Right lobe of liver (tissue), 6 donors: ENCODE data around the gene FAM20C. TPM values are rescaled to one million over a fixed set of nuclear protein-coding genes. Genes with fewer than 3 reads are reported as not detected.

Experiments
- ATAC-seq, 4 donors: fragments of 200-7000 bp; cut with Tn5 transposase; one replicate each; pipeline ENCODE4 v1.9.1; 2020; ENCODE audit warnings: mild to moderate bottlenecking in 4 of 4, moderate library complexity in 4 of 4
- DNase-seq, 3 donors: peaks; one replicate each; pipeline ENCODE4 v3.0.0-alpha.2; 2020
- H3K27ac ChIP-seq, 3 donors: fragments of 200-600 bp; one replicate each; pipeline ENCODE4 v1.8.0; 2022
- H3K27me3 ChIP-seq, 2 donors: fragments of 200-600 bp; one replicate each; pipeline ENCODE4 v1.8.0; 2022
- H3K36me3 ChIP-seq, 4 donors: fragments of 200-600 bp; sonication (generic) in 1 of 4; one replicate each; pipeline versions ENCODE4 v1.5.1 to v1.8.0; 2017 to 2022; ENCODE audit warnings: control low read depth in 1 of 4
- H3K4me1 ChIP-seq, 4 donors: fragments of 200-600 bp; sonication (generic) in 1 of 4; one replicate each; pipeline versions ENCODE4 v1.5.1 to v1.8.0; 2017 to 2022; ENCODE audit warnings: control low read depth in 1 of 4
- H3K4me3 ChIP-seq, 3 donors: fragments of 200-600 bp; one replicate each; pipeline ENCODE4 v1.8.0; 2022
- H3K9me3 ChIP-seq, 4 donors: fragments of 200-600 bp; sonication (generic) in 1 of 4; one replicate each; pipeline versions ENCODE4 v1.5.1 to v1.8.0; 2017 to 2022; ENCODE audit warnings: control low read depth in 1 of 4
- CTCF ChIP-seq, 4 donors: fragments of 200-600 bp in 3 of 4; fragments of 450-650 bp in 1 of 4; IDR thresholded peaks; one replicate each; pipeline versions ENCODE4 v1.5.1 to v1.8.0; 2016 to 2022; ENCODE audit warnings: antibody characterized with exemption in 4 of 4, mild to moderate bottlenecking in 2 of 4
- POLR2A ChIP-seq: fragments of 450-650 bp; IDR thresholded peaks from one replicate; pipeline ENCODE4 v1.6.1; 2017; ENCODE audit warnings: antibody characterized with exemption, mild to moderate bottlenecking
- WGBS: methylation state at CpG from one replicate; pipeline ENCODE4 v1.1.6; 2018; ENCODE audit warnings: low coverage, low lambda C conversion rate; ENCODE audit not compliant: insufficient coverage; ENCODE audit errors: missing lambda C conversion rate; 5-methylcytosine and 5-hydroxymethylcytosine counted together
- intact Hi-C, 2 donors: fragments of 100-400 bp; cut with DNase I; formaldehyde crosslinking; loops; one replicate each; pipeline versions ENCODE4 v1.11.2 to v1.14.1; 2022
- total RNA-seq, 6 experiments: library from RNA; depleted of rRNA in 2 of 6; stranded (reverse); fragments of >200 nt in 2 of 6; fragmentation: NEBNext Ultra II Directional in 3 of 6; extraction: Animal tissue kit (Norgen Biotek cat#: 25700) in 3 of 6; gene quantifications; one replicate each; pipeline versions ENCODE4 v1.1.0 to v1.2.4, GENCODE V29; 2016 to 2023
- donor health status: DM: no; HTN: yes; CAD: no.
- donor health status: DM: no; HTN: no; CAD: no.
- donor health status: DM: no; HTN: no; CAD: no.
- donor health status: DM: no; HTN: yes; CAD: no.
- donor health status: DM: no; HTN: yes; CAD: no.

FAM20C gene
- total RNA-seq, 6 experiments from 2014 or later: 32.1 to 73.8 (median 57.3) TPM

DNA sequence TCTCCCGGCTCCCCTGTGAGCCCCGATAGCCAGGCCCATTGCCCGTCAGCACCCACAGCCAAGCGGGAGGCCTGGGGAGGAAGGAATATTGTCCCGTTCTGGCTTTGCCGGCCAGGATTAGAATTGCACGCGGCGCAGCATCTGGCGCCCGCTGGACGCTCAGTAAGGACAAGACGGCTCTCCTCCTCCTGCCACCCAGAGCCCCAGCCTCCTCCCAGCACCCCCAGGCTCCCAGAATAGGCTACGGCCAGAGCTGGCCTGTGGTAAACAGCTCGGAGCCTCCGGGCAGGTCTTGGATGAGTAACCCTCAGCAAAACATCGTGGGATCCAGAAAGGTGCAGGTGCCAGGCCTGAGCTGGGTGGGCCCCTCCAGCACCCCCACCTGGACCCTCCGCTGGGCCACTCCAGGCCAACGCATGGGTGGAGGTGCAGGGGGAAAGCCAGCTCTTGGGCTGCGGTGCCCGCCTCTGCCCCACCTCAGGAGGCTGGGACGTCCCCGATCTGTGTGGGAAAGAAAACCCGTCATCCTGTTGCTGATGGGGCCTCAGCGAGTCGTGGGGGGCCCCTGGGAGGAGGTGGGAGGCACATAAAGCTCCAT lies 5.8 kb upstream of the FAM20C start:
- TF ChIP-seq POLR2A: no peak
- TF ChIP-seq CTCF (IDR thresholded peaks at IDR 0.05): no peak
- Histone ChIP-seq H3K4me3 (no peak overlapping the region), H3K36me3 (no peaks in the 10 kb centered on the region), H3K27ac (no peak overlapping the region), H3K9me3 (no peaks in the 10 kb centered on the region), H3K27me3 (no peaks in the 10 kb centered on the region), H3K4me1 (no peaks in the 10 kb centered on the region)
- ATAC-seq (no peak), DNase-seq (no peak)
- 80% methylated on average over 1 of the region's 26 CpGs for WGBS
- intact Hi-C loops: no loop called here

DNA sequence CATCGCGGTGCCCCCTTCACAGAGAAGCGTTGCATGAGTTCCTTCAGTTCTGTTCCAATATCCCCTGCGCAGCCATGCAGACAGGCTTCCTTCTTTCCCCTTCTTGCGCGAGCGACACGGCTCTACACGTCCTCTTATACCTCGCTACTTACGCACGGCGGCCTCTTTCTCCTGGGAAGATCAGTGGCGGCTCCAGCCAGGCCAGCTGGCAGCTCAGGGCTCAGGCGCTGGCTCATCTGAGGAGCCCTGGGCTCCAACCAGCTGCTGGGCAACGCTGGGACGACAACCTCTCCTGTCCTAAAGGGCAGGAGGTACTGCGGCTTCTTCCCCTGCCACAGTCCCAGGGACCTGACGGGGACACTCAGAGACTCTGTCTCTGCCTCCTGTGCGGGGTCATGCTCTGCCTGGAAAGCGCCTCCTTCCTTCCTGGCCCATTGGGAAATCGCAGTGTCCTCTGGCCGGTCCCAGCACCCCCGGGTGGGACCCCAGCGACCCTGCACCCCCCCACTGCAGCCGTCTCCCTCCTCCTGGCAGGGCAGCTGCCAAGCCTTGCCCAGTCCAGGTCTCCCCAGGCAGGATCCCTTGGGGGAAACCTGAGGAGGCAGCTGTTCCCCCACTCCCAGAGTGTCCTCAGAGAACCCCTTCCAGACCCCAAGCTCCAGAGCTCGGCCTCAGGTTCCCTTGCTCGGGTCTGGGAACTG lies 5.0 kb upstream of the FAM20C start:
- intact Hi-C loops: no loop called here
- Histone ChIP-seq H3K4me3 (no peak overlapping the region), H3K36me3 (no peaks in the 10 kb centered on the region), H3K27ac (no peak overlapping the region), H3K27me3 (no peaks in the 10 kb centered on the region), H3K4me1 (no peaks in the 10 kb centered on the region), H3K9me3 (no peaks in the 10 kb centered on the region)
- ATAC-seq (no peak), DNase-seq (no peak)
- no peak for TF ChIP-seq POLR2A
- TF ChIP-seq CTCF (IDR thresholded peaks at IDR 0.05): no peak
- whole genome bisulfite sequencing: 71% methylated on average over 9 of the region's 28 CpGs

DNA sequence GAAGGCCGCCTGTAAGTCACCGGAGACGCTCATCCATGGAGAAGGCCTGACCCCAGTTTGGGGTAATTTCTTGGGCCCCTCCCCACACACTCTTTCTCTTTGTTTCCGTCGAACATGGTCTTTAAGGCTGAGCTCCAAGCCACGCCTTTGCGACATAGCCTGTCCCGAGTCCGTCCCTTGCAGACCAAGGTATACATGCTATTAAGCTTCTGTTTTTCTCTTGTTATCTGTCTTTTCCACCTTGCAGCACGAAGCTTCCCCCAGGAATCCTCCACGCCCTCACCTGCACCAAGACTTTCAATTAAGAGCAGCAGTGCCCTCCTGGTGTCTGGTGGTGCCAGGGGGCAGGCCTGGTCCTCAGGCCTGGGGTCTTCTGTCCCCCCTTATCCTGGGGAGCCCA lies 4.2 kb upstream of the FAM20C start:
- WGBS: 69% methylated on average over 6 of the region's 11 CpGs
- intact Hi-C loops: no loop called here
- H3K4me1 ChIP-seq: no peaks in the 10 kb centered on the region
- no peaks in the 10 kb centered on the region for H3K27me3 ChIP-seq
- no peak overlapping the region for H3K27ac ChIP-seq
- TF ChIP-seq POLR2A (no peak), CTCF (IDR thresholded peaks at IDR 0.05) (no peak)
- H3K36me3 ChIP-seq: no peaks in the 10 kb centered on the region
- H3K9me3 ChIP-seq: no peaks in the 10 kb centered on the region
- no peak for DNase-seq
- no peak for ATAC-seq
- H3K4me3 ChIP-seq: no peak overlapping the region

DNA sequence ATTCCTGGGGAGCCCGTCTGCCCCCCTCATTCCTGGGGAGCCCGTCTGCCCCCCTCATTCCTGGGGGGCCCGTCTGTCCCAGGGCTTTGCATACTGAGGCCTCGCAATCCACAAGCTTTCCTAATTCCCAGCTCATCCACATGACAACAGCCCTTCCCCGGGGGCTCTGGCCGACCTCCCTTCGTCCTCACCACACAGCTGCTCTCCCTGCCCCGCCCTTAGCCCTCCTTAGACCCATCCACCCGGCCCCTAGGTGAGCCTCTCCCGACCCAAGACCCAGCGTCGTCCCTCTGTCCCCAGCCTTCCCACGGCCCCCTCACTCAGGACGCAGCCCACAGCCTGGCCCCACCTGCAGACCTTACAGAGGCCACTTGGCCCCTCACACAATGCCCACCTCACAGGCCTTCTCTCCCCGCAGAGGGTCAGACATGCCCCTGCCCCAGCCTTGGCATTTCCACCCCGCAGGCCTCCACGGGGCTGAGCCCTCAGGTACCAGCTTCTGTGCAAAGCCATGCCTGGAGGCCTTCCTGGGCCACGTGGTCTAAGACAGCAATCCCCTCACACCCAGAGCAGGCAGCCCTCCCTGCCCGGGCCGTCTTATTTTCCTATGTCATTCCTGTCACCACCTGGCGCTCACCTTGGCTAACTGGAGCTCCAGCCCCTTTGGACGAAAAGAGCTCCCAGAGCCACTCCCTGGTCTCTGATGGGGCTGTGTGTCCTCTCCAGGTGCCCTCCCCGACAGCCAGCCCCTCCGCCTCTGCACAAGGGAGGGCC lies 3.5 kb upstream of the FAM20C start:
- no peak for TF ChIP-seq CTCF (IDR thresholded peaks at IDR 0.05)
- TF ChIP-seq POLR2A: no peak
- intact Hi-C loops: no loop called here
- H3K4me1 ChIP-seq: no peaks in the 10 kb centered on the region
- H3K27ac ChIP-seq: no peak overlapping the region
- WGBS: 55% methylated on average over 12 of the region's 24 CpGs
- H3K9me3 ChIP-seq: no peaks in the 10 kb centered on the region
- H3K27me3 ChIP-seq: no peaks in the 10 kb centered on the region
- H3K4me3 ChIP-seq: no peak overlapping the region
- ATAC-seq (no peak), DNase-seq (no peak)
- H3K36me3 ChIP-seq: no peaks in the 10 kb centered on the region
